ENCODE data around the gene LCAT.

- no peak for TF ChIP-seq POLR2AphosphoS5 (IDR thresholded peaks at IDR 0.05)
- TF ChIP-seq CTCF (IDR thresholded peaks at IDR 0.05) = no peak
Observed at GRCh38 chr16:67963662-67964321, 19.9 kb upstream of the LCAT start.

All from prostate gland (tissue), 2 donors.